Activated CD4-positive, alpha-beta T cell treated with anti-CD3 and anti-CD28 coated beads for 4 hours (primary cell): ENCODE data around the gene FMNL1.
A peak's percentile ranks its signal among the peaks of the same experiment; 100 is the strongest.
"Not testable (repeated sequence)": the region's sequence is repeated elsewhere in the genome, so short reads cannot be mapped to it uniquely, and the experiment has no call there.

Experiments used
- DNase-seq, 2 donors: peaks; one replicate each; pipeline ENCODE4 v3.0.0-alpha.2; 2020

The FMNL1 gene

GRCh38 chr17:45235416-45236281 lies 14.0 kb downstream of the FMNL1 start:
- DNase-seq: peak; percentile 78 to 84

GRCh38 chr17:45236282-45236606 lies 14.6 kb downstream of the FMNL1 start:
- DNase-seq: no peak

- no peak for DNase-seq
Observed at GRCh38 chr17:45237686-45238085, 16.0 kb downstream of the FMNL1 start.

- DNase-seq: no peak
Observed at GRCh38 chr17:45238155-45238774, 16.6 kb downstream of the FMNL1 start.

GRCh38 chr17:45240905-45241327 lies 19.2 kb downstream of the FMNL1 start:
- no peak for DNase-seq

- DNase-seq: no peak
Observed at GRCh38 chr17:45241328-45242028, 19.8 kb downstream of the FMNL1 start.

- no peak for DNase-seq
Observed at GRCh38 chr17:45242029-45242414, 20.3 kb downstream of the FMNL1 start.

GRCh38 chr17:45243750-45244149 lies 22.1 kb downstream of the FMNL1 start:
- DNase-seq: no peak

GRCh38 chr17:45244725-45245656 lies 23.3 kb downstream of the FMNL1 start:
- no peak for DNase-seq

- no peak for DNase-seq
Observed at GRCh38 chr17:45246338-45246737, 24.7 kb downstream of the FMNL1 start.

- DNase-seq: no peak
Observed at GRCh38 chr17:45246861-45247428, 25.3 kb downstream of the FMNL1 start.

GRCh38 chr17:45247429-45248131 lies 25.9 kb downstream of the FMNL1 start:
- peak; percentile 94 to 96 for DNase-seq

- DNase-seq: peak; percentile 81 to 87
Observed at GRCh38 chr17:45248132-45248957, 26.7 kb downstream of the FMNL1 start.

- DNase-seq: no peak
Observed at GRCh38 chr17:45251931-45252330, 30.2 kb downstream of the FMNL1 start.

GRCh38 chr17:45253237-45253636 lies 31.6 kb downstream of the FMNL1 start:
- not testable (repeated sequence) for DNase-seq

GRCh38 chr17:45253879-45254278 lies 32.2 kb downstream of the FMNL1 start:
- DNase-seq: no peak

GRCh38 chr17:45255358-45255757 lies 33.7 kb downstream of the FMNL1 start:
- no peak for DNase-seq

GRCh38 chr17:45256114-45256966 lies 34.7 kb downstream of the FMNL1 start:
- DNase-seq: peak; percentile 20 to 26

- DNase-seq: no peak
Observed at GRCh38 chr17:45257115-45257514, 35.4 kb downstream of the FMNL1 start.

- DNase-seq: no peak
Observed at GRCh38 chr17:45258981-45259380, 37.3 kb downstream of the FMNL1 start.
